Thyroid gland (tissue), 4 donors: ENCODE data around the gene NPTN.

Experiments
- CTCF ChIP-seq, 6 experiments: fragments of 200-600 bp in 3 of 6; fragments of 450-650 bp in 3 of 6; sonication (generic) in 3 of 6; IDR thresholded peaks; one replicate each; pipeline ENCODE4 v1.5.1; 2016 to 2019; ENCODE audit warnings: antibody characterized with exemption in 6 of 6, mild to moderate bottlenecking in 2 of 6, inconsistent platforms in 1 of 6, moderate library complexity in 1 of 6
- POLR2A ChIP-seq, 2 donors: fragments of 450-650 bp; IDR thresholded peaks; one replicate each; pipeline ENCODE4 v1.6.1; 2017; ENCODE audit warnings: antibody characterized with exemption in 2 of 2, mild to moderate bottlenecking in 2 of 2, moderate library complexity in 1 of 2

DNA sequence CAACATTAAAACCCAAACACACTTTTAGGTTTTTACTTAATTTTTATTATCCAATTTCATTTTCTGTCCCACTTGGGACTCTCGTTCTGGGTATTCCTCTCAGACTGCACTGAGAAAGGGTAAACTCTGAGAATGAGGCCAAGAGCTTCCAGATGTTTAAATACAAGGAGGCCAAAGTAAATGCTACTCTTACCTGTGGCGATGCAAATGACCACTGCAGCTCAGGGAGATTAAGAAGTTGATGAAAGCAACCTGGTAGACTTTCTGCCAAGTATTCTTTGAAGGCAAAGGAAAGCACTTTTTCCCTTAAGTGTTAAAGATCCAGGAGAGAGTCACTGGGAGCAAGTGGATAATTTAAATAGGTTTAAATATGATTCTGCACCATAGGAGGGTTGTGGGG is 39.1 kb downstream of the NPTN start:
- no peak for TF ChIP-seq POLR2A (IDR thresholded peaks at IDR 0.05)
- TF ChIP-seq CTCF (IDR thresholded peaks at IDR 0.05): no peak
